PFSK-1 (cell line): ENCODE measurements around the gene MXI1.

Experiments used
- FOXP2 ChIP-seq: optimal IDR thresholded peaks from 2 replicates; pipeline ENCODE3; 2011; ENCODE audit warnings: borderline replicate concordance, control low read depth, inconsistent platforms; ENCODE audit not compliant: insufficient read depth; ENCODE audit errors: extremely low read length, extremely low read depth
- POLR2AphosphoS5 ChIP-seq: IDR thresholded peaks from 2 replicates; pipeline ENCODE4 v1.6.1; 2012; ENCODE audit warnings: low read depth, mild to moderate bottlenecking, control low read depth, low read length, moderate library complexity
- REST ChIP-seq, 2 experiments: IDR thresholded peaks; 2 replicates each; pipeline versions ENCODE4 v1.6.1 to v1.8.0; 2011 to 2012; ENCODE audit warnings: low read depth in 2 of 2, low read length in 2 of 2, control low read depth in 1 of 2, inconsistent platforms in 1 of 2, mild to moderate bottlenecking in 1 of 2, moderate library complexity in 1 of 2; ENCODE audit not compliant: insufficient read depth in 1 of 2
- SIN3A ChIP-seq: IDR thresholded peaks from 2 replicates; pipeline ENCODE4 v1.6.1; 2012; ENCODE audit warnings: mild to moderate bottlenecking, low read length, moderate library complexity, borderline replicate concordance; ENCODE audit not compliant: insufficient read depth
- TAF1 ChIP-seq: IDR thresholded peaks from 2 replicates; pipeline ENCODE4 v1.6.1; 2012; ENCODE audit warnings: low read length, control low read depth, borderline replicate concordance; ENCODE audit not compliant: insufficient read depth

MXI1 gene

GRCh38 chr10:110168601-110169481, 38.6 kb upstream of the MXI1 start:
- no peak for TF ChIP-seq FOXP2
- TF ChIP-seq SIN3A, result no peak
- no peak for TF ChIP-seq POLR2AphosphoS5
- no peak for TF ChIP-seq TAF1
- no peak for TF ChIP-seq REST (IDR thresholded peaks at IDR 0.05; ENCODE audit: insufficient read depth in 1 of 2, low read depth in 2 of 2, low read length in 2 of 2)

GRCh38 chr10:110169586-110169985, 37.8 kb upstream of the MXI1 start:
- no peak for TF ChIP-seq SIN3A
- TF ChIP-seq TAF1, result no peak
- no peak for TF ChIP-seq POLR2AphosphoS5
- no peak for TF ChIP-seq FOXP2
- no peak for TF ChIP-seq REST (IDR thresholded peaks at IDR 0.05; ENCODE audit: insufficient read depth in 1 of 2, low read depth in 2 of 2, low read length in 2 of 2)

GRCh38 chr10:110170142-110170971, 37.0 kb upstream of the MXI1 start:
- no peak for TF ChIP-seq SIN3A
- no peak for TF ChIP-seq REST (IDR thresholded peaks at IDR 0.05; ENCODE audit: insufficient read depth in 1 of 2, low read depth in 2 of 2, low read length in 2 of 2)
- TF ChIP-seq TAF1, result no peak
- no peak for TF ChIP-seq POLR2AphosphoS5
- TF ChIP-seq FOXP2, result no peak

GRCh38 chr10:110171032-110171431, 36.4 kb upstream of the MXI1 start:
- TF ChIP-seq TAF1, result no peak
- TF ChIP-seq SIN3A, result no peak
- TF ChIP-seq REST (IDR thresholded peaks at IDR 0.05; ENCODE audit: insufficient read depth in 1 of 2, low read depth in 2 of 2, low read length in 2 of 2), result no peak
- no peak for TF ChIP-seq FOXP2
- TF ChIP-seq POLR2AphosphoS5, result no peak
